Measurements from ENCODE around the gene ANTXRL. TPM values are rescaled to one million over a fixed set of nuclear protein-coding genes. Genes with fewer than 3 reads are reported as not detected.
A peak's percentile ranks its signal among the peaks of the same experiment; 100 is the strongest.
"Not testable (repeated sequence)": the region's sequence is repeated elsewhere in the genome, so short reads cannot be mapped to it uniquely, and the experiment has no call there.

The ANTXRL gene
- polyA plus RNA-seq, 3 donors = not detected

DNA sequence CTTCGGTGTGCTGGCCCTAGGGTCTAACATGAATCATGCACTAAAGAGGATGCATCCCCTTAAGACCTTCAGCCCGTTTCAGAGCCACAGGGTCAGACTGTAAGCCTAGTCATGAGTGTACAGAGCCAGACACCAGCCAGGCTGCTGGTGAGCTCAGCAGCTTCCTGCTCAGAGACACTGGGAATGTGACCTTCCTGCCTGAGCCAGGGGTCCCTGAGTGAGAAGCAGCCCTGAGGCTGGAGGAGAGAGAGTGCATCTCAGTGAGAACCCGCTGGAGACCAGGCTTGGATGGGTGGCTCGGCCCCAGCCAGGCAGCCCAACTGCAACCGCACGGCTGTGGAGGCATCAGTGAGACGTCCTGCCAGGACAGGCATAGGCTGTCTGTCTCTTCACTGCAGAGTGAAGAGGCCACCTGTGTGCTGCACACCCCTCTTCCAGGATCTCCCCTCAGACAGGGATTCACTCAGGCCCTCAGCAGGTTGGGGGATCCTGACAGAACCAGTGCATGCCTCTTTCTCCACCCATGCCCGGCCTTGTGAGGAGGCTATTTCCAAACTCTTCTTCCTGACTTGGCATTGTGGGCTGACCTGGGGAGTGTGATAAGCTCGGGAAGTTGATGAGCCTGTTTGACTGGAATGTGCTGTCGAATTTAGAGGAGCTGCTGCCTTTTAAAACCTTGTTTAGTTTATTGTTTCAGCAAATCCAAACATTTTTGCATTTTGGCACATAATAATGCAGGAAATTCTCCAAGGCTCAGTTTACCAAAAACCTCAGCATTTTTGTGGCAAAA is 28.5 kb downstream of the ANTXRL start:
- DNase-seq (ENCODE audit: extremely low read depth in 1 of 11, low read depth in 9 of 11, low spot score in 4 of 11) = peak in 1 of 11 donors; percentile 8

DNA sequence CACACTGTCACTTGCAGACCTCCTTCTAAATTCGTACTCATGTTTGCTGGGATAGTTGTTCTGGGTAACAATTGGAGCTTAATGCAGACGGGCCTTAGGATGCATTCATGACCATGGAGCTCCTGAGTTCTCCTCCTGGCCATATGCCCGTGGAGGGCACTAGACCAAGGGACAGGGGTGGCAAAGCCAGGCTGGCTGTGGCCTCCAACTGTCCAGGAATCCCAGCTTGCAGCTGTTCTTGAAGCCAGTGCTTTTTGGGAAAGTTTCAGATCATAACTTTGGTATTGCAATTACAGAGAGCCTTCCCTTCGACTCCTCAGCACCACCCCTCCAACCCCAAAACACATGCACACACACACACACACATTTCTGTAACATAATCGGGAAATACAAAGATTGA is 30.6 kb downstream of the ANTXRL start:
- DNase-seq (ENCODE audit: extremely low read depth in 1 of 11, low read depth in 9 of 11, low spot score in 4 of 11) = no peak

DNA sequence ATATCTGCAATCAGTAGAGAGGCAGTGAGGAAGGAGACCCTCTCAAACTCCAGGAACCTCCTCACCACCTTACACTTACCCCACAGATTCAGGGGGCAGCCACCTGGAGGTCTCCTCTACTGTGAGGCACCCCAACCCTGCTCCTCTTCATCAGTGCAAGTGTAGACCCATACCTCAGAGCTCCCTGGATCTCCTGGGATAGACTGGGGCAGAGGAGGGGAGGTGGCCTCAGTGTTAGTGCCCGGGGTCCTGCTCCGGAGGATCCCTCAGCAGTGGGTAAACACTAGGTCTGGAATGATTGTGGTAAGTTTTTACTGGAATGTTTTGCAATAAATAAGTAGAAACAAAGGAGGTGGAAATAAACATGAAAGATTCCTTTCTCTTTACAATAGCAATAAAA is 31.1 kb downstream of the ANTXRL start:
- no peak for DNase-seq (ENCODE audit: extremely low read depth in 1 of 11, low read depth in 9 of 11, low spot score in 4 of 11)

DNA sequence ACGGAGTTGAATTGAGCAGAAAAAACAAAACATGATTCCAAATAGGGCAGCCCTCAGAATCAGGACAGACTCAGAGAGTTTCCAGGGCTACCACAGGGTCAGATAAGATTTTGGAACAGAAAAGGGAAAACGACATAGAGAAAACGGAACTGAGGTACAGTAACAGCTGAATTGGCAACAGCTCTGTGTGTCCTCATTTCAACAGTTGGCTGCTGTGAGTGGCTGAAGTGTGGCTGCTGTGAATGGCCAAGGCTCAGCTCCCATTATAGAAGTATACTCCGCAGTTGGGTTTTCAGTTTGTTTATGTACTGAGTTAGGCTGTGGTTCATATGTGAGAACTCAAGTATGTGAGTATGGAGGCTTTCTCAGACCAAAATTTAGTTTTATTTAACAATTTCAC is 32.0 kb downstream of the ANTXRL start:
- DNase-seq (ENCODE audit: extremely low read depth in 1 of 11, low read depth in 9 of 11, low spot score in 4 of 11) = no peak

DNA sequence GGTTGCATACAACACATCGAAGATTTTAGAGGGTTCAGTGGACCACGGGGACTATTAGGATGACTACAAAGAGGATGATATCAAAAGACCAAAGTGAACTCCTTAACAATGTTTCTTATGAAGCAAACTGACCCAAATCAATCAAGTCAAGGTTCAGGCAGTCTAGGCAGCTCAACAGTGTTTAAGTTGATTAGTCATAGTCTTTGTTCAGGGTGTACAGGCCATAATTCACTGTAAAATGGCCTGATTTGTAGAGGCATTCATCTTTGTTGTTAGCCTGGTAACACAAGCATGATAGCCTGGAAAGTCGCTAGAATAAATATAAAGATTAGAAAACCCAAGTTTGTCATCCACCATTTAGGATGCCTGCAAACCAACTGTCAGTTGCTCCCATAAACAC is 32.6 kb downstream of the ANTXRL start:
- no peak for DNase-seq (ENCODE audit: extremely low read depth in 1 of 11, low read depth in 9 of 11, low spot score in 4 of 11)

DNA sequence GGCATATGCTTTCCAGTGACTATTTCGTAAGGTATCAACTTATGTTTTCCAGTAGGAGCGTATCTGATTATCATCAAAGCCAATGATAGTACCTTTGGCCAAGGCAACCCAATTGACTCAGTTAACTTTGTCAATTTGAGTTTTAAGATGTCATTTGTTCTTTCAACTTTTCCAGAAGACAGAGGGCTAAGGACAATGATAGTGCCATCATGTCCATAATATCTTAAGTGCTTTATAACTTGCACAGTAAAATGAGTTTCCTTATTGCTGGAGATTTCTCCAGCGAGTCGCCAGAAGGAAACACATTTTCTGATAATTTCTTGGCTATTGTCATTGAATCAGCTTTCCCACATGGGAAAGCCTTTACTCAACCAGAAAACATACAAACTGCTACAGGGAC is 35.0 kb downstream of the ANTXRL start:
- DNase-seq (ENCODE audit: extremely low read depth in 1 of 11, low read depth in 9 of 11, low spot score in 4 of 11) = no peak

DNA sequence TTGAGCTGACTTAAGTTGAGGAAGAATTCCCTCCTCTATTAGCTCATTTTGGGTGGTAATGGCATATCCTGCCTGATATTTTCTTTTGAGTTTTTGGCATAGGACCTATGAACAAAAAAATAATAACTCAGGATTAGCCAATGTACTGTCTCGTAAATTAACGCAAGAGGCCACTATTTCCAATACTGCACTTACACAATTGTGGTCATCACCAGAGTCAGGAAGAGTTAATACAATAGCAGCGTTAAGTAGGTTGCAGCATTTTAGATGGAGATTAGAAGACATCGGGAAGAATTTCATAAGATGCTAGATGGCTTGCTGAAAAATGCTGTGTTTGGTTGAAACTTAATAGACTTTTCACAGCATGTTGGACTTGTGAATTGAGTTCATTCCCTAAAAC is 36.4 kb downstream of the ANTXRL start:
- DNase-seq (ENCODE audit: extremely low read depth in 1 of 11, low read depth in 9 of 11, low spot score in 4 of 11) = no peak

DNA sequence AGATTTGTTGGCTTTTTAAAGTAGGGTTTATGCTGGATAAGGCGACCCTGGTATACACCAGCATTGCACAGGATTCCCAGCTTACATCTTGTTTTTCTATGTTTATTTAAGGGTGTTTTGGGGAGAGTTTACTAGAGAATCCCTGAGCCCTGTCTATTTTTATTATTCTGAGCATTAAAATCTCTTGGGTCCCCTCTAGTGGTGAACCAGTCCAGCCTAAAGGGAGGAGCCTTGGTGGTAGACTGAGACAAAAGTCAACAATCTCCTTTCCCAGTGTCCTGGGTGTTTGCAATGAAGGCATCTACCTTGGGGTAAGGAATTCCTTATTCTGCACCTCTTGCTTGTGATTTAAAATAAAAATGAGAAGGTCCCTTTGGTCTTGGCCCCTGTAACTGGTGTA is 38.2 kb downstream of the ANTXRL start:
- DNase-seq (ENCODE audit: extremely low read depth in 1 of 11, low read depth in 9 of 11, low spot score in 4 of 11) = no peak

DNA sequence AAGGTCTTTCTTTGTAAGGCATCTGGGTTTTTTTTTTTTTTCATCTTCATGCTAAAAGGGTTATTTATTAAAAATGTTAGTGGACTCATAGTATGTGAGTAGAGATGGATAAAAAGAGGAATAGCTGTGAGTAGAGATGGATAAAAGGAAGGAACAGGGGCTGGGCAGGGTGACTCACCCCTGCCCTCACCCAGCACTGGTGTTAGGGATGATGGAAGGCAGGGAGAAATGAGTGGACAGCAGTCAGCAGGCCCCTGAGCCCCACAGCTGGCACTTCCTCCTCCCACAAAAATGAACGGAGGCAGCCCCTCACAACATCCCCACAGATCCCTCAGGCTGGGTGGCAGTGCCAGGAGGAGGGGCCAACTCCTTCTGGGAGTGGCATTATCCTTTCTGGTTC is 39.3 kb downstream of the ANTXRL start:
- DNase-seq (ENCODE audit: extremely low read depth in 1 of 11, low read depth in 9 of 11, low spot score in 4 of 11) = no peak

DNA sequence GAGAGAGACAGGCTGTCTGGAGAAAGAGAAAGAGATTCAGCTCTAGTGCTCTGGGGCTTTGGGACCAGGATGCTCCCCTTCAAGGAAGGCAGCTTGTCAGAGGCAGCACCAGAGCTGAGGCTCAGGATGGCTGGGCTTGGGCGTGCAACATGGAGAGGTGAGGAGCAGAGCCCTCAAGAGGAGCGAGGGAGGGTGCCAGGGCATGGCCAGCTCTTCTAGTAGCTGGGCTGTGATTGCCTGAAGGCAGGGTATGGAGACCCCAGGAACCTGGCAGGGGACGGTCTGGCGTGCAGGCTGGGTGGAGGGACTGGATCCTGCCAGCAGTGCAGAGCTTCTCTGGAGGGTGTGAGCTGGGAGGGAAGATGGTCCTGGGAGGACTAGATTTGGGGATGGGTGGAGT is 40.2 kb downstream of the ANTXRL start:
- no peak for DNase-seq (ENCODE audit: extremely low read depth in 1 of 11, low read depth in 9 of 11, low spot score in 4 of 11)

DNA sequence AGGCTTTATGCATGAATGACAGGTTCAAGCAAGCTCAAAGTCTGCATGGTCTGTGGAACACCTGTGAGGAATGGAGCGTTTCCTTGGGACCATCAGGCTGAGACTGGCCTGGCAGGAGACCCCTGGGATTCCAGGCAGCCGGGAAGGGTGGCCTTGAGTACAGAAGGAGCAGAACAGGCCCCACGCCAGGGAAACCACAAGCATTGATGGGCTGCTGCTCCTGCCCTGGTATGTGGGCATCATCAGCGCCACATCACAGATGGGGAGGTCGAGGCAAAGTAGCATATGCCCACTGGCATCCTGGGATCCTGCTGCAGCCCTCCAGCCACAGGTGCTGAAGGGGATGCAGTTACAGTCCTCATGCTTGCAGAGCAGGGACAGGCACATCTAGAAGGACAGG is 40.9 kb downstream of the ANTXRL start:
- no peak for DNase-seq (ENCODE audit: extremely low read depth in 1 of 11, low read depth in 9 of 11, low spot score in 4 of 11)

DNA sequence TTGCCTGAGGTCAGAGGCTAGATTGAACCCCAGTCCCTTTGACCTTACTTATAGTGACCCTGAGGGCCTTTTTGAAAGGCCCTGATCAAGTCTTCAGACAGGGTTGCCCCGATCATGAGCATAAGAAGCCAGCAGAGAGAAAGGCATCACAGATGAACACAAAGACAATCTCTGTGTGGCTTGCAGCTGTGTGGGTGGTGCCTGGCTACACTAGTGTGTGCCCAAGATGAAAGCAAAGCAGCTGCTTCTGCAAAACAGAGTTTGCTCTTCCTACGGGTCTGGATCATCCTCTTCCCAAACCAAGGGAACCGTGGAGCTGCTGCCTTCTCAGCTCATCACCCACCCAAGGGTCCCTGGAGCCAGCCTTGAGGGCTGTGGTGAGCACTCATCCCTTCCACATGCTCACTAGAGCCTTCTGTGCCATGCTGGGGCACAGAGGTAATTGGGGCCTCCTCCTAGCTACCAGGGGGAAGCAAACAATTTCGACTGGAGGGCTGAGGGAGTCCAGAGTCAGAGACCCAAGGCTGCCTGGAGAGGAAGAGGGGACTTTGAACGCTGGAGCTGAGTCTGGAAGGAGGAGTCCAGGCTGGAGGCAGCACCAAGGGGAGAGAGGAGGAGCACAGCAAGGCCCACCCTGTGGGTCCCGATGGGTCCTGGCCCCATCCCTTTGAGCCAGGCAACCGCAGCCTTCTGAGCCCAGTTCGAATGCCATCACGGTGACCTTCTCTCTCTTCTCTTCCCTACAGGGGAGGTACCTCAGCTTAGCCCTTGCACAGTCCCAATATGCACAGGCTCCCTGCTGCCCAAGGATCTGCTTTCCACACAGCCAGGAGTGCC is 42.3 kb downstream of the ANTXRL start:
- DNase-seq (ENCODE audit: extremely low read depth in 1 of 11, low read depth in 9 of 11, low spot score in 4 of 11) = no peak

DNA sequence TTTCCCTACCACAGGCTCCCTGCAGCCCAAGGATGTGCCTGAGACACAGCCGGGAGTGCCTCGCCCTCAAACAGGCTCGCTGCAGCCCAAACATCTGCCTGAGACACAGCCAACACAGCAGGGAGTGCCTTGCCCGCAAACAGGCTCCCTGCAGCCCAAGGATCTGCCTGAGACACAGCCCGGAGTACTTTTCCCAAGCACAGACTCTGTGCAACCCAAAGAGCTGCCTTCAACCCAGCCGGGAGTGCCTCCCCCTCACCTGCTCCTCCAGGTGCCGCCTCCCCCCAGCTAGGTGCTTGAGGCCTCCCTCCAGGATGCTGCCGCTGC is 42.9 kb downstream of the ANTXRL start:
- DNase-seq (ENCODE audit: extremely low read depth in 1 of 11, low read depth in 9 of 11, low spot score in 4 of 11) = no peak

DNA sequence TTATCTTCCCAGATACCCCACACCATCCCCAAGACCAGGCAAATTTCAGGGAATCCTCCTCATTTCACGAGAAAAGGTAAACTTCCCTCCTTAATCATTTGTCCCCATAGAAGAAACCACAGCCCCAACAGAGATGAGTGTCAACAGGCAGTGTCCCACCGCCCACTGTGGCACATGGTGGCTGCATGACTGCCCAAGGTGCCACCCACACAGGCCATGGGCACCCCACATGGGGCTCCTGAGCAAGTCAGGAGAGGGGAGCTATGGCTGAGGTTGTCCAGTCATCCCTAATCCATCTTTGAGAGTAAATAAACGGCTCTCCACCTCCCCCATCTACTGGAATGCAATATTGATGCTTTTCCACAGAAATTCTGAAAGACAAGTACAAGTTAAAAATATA is 44.1 kb downstream of the ANTXRL start:
- DNase-seq (ENCODE audit: extremely low read depth in 1 of 11, low read depth in 9 of 11, low spot score in 4 of 11) = no peak

DNA sequence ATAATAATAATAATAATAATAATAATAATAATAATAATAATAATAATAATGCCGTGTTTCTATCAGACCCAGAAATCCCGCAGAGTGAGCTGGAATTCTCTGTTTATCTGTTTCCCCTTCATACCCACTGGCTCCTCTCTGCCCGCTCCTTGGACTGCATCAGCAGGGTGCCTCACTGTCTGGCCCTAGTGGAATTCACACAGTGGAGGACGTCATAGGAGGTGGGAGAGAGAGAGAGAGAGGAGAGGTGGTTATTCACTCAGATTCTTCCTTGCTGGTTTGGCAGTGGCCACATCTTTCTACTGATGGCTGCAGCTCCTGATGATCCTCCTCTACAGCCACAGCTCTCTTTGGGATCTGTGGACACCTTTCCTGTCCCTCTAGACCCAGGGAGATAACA is 78.7 kb downstream of the ANTXRL start:
- not testable (repeated sequence) for DNase-seq (ENCODE audit: extremely low read depth in 1 of 11, low read depth in 9 of 11, low spot score in 4 of 11)

DNA sequence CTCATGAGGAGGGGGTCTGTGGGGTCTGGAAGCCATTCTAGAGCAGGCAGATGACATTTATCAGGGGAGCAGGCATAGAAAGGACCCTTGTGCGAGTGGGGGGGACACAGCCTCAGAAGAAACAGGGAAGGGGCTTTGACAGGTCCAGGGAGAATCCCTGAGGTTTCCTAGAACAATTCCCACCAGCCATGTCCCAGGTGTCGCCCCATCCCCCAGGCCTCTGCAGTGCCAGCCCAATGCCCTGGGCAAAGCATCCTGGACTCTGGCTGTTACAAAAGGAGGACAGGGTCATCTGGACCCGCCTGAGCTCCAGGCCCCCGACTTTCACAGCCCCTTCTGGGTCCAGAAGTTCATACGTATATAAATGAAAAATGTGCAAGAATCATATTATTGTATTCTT is 80.4 kb downstream of the ANTXRL start:
- DNase-seq (ENCODE audit: extremely low read depth in 1 of 11, low read depth in 9 of 11, low spot score in 4 of 11) = not testable (repeated sequence)

DNA sequence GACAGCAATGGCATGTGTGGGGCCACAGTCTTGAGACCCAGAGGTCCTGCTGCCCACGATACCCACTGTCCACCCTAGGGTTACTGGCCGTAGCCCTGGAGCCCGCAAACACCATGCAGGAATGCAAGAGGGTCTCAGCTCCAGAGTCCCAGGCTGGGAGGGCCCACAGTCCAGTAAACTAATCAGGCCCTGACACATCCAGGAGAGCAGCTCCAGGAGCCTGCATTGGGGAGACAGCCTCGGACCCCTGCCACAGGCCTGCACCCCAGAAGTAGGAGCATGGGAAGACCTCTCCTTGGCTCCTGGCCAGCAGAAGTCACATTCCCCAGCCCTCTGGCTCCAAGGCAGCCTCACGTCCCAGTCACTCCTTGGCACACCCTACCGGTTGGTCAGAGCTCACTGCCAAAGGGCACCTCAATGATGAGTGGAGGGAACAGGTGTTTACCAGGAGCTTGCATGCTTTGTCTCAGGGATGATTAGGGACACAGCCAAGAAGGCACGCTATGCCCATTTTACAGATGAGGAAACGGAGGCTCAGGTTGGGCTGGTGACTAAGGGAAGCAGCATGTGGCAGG is 81.0 kb downstream of the ANTXRL start:
- DNase-seq (ENCODE audit: extremely low read depth in 1 of 11, low read depth in 9 of 11, low spot score in 4 of 11) = not testable (repeated sequence)

DNA sequence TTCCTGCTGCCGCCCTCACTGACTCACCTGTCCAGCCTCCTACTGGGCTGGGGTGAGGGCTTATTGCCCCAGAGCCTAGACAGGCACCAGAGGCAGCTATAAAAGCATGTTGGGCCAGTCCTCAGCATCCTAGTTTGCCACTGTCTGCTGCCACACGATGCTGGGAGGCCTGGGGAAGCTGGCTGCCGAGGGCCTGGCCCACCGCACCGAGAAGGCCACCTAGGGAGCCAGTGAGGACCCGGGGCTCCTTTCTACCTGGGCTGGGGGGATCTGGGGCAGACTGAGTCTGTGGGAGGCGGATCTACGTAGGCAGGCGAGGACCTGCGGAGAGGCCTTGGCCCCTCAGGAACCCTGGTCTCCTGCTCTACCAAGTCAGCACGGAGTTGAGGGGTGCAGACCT is 82.2 kb downstream of the ANTXRL start:
- DNase-seq (ENCODE audit: extremely low read depth in 1 of 11, low read depth in 9 of 11, low spot score in 4 of 11) = not testable (repeated sequence)

DNA sequence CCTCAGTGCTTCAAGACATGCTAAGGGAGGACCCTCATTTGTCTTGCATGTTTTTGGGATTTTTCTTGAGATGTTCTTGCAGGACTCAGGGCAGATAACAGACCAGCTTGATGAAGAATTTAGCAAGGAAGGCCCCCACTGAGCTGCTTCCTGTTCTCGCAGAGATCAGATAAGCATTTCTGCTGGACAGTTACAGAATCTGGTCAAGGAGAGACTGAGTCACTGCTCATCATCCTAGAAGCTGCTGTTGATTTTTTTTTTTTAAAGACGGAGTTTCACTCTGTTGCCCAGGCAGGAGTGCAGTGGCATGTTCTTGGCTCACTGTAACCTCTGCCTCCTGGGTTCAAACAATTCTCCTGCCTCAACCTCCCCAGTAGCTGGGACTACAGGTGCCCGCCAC is 87.6 kb downstream of the ANTXRL start:
- DNase-seq (ENCODE audit: extremely low read depth in 1 of 11, low read depth in 9 of 11, low spot score in 4 of 11) = not testable (repeated sequence)

DNA sequence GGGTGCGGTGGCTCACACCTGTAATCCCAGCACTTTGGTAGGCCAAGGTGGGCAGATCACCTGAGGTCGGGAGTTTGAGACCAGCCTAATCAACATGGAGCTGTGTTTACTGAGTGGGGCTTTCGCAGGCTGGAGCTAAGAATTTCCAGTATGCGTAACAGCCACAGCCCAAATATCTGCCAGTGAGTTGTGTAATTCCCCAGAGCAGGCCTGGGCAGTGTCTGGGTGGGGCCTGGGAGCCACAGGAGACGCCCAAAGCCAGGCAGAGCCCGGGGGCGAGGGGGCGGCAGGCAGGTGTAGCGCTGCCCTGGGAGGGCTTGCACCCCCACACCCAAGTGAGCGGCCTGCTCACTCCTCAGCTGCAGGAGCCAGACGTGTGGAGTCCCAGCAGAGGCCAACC is 88.6 kb downstream of the ANTXRL start, which contains the start of gene ANXA8L1:
Gene ANXA8L1, plus strand, starts transcription at position 371 of the 400 bp plus-strand sequence. CDS start 76 bp downstream, outside the sequence.
- DNase-seq (ENCODE audit: extremely low read depth in 1 of 11, low read depth in 9 of 11, low spot score in 4 of 11) = not testable (repeated sequence)
